HepG2 (cell line): Measurements from ENCODE around the gene MAMSTR.

Source experiments
- CREB1 ChIP-seq, 2 experiments: fragments of 450-650 bp in 1 of 2; IDR thresholded peaks; 2 replicates each; pipeline ENCODE4 v1.6.1; 2016 to 2017; ENCODE audit warnings: control low read depth in 1 of 2, mild to moderate bottlenecking in 1 of 2, missing compliant biosample characterization in 1 of 2, missing genetic modification characterization in 1 of 2
- CTCF ChIP-seq: sonication (generic); formaldehyde crosslinking; IDR thresholded peaks from 2 replicates; pipeline ENCODE4 v1.5.0; 2020; ENCODE audit warnings: mild to moderate bottlenecking, missing genetic modification reagents, moderate library complexity
- HINFP ChIP-seq: sonication (generic); formaldehyde crosslinking; IDR thresholded peaks from 2 replicates; pipeline ENCODE4 v1.4.0; 2020; ENCODE audit warnings: low read depth, mild to moderate bottlenecking, missing genetic modification reagents
- KLF11 ChIP-seq: IDR thresholded peaks from 2 replicates; pipeline ENCODE4 v1.6.1; 2016; ENCODE audit warnings: missing compliant biosample characterization
- MTA1 ChIP-seq: sonication (generic); formaldehyde crosslinking; IDR thresholded peaks from 2 replicates; pipeline ENCODE4 v1.4.0; 2020; ENCODE audit warnings: missing genetic modification reagents, mild to moderate bottlenecking, borderline replicate concordance
- POLR2A ChIP-seq, 2 experiments: IDR thresholded peaks; 2 replicates each; pipeline ENCODE4 v1.6.1; 2011; ENCODE audit warnings: low read depth in 2 of 2, low read length in 2 of 2, mild to moderate bottlenecking in 1 of 2, moderate library complexity in 1 of 2; ENCODE audit not compliant: insufficient read depth in 1 of 2
- SOX5 ChIP-seq: IDR thresholded peaks from 2 replicates; pipeline ENCODE4 v1.6.1; 2016; ENCODE audit warnings: borderline replicate concordance
- TCF7L2 ChIP-seq: IDR thresholded peaks from 2 replicates; pipeline ENCODE4 v1.6.1; 2011; ENCODE audit warnings: mild to moderate bottlenecking, low read depth, low read length, moderate library complexity
- ZNF275 ChIP-seq: sonication (generic); formaldehyde crosslinking; IDR thresholded peaks from 2 replicates; pipeline ENCODE4 v1.8.0; 2022; ENCODE audit warnings: missing genetic modification reagents, mild to moderate bottlenecking, inconsistent platforms, borderline replicate concordance
- ZNF280D ChIP-seq: sonication (generic); formaldehyde crosslinking; IDR thresholded peaks from 2 replicates; pipeline ENCODE4 v1.5.1; 2020; ENCODE audit warnings: mild to moderate bottlenecking, missing genetic modification reagents
- ZNF367 ChIP-seq: sonication (generic); formaldehyde crosslinking; IDR thresholded peaks from 2 replicates; pipeline ENCODE4 v1.4.0; 2020; ENCODE audit warnings: missing genetic modification reagents, borderline replicate concordance
- ZNF512B ChIP-seq: sonication (generic); formaldehyde crosslinking; IDR thresholded peaks from 2 replicates; pipeline ENCODE4 v1.5.1; 2020; ENCODE audit warnings: missing genetic modification reagents, mild to moderate bottlenecking, borderline replicate concordance

GRCh38 chr19:48705431-48705830, 14.1 kb downstream of the MAMSTR start:
- no peak for TF ChIP-seq CTCF (CRISPR knock-in tag)
- TF ChIP-seq HINFP (CRISPR knock-in tag), result no peak
- TF ChIP-seq SOX5, result no peak
- no peak for TF ChIP-seq ZNF275 (CRISPR knock-in tag)
- no peak for TF ChIP-seq ZNF512B
- TF ChIP-seq MTA1 (CRISPR knock-in tag), result no peak
- no peak for TF ChIP-seq POLR2A (IDR thresholded peaks at IDR 0.05; ENCODE audit: insufficient read depth in 1 of 2, low read depth in 2 of 2, low read length in 2 of 2)
- no peak for TF ChIP-seq CREB1 (IDR thresholded peaks at IDR 0.05)
- no peak for TF ChIP-seq CREB1 (CRISPR knock-in tag; IDR thresholded peaks at IDR 0.05)
- no peak for TF ChIP-seq KLF11 (CRISPR knock-in tag)
- no peak for TF ChIP-seq ZNF367 (CRISPR knock-in tag)
- TF ChIP-seq TCF7L2, result no peak
- no peak for TF ChIP-seq ZNF280D
